Dedifferentiated amniotic fluid mesenchymal stem cell (primary cell): ENCODE data around the gene NVL.
"Not testable (repeated sequence)": the region's sequence is repeated elsewhere in the genome, so short reads cannot be mapped to it uniquely, and the experiment has no call there.

Experiments used
- DNase-seq: peaks from one replicate; pipeline ENCODE4 v3.0.0-alpha.2; 2016; ENCODE audit errors: extremely low spot score

The NVL gene

GRCh38 chr1:224329842-224330753, at the start of gene NVL:
TSS of gene NVL (minus strand) at chr1:224330172. CDS start at chr1:224330127, 45 bp downstream.
- peak; percentile 78 for DNase-seq

GRCh38 chr1:224378855-224379631, 49.1 kb upstream of the NVL start:
- DNase-seq = no peak

- no peak for DNase-seq
Measured at GRCh38 chr1:224377676-224378006, 47.7 kb upstream of the NVL start.

- no peak for DNase-seq
Measured at GRCh38 chr1:224375059-224375458, 45.1 kb upstream of the NVL start.

- no peak for DNase-seq
Measured at GRCh38 chr1:224373008-224373590, 43.1 kb upstream of the NVL start.

- DNase-seq = no peak
Measured at GRCh38 chr1:224368409-224368808, 38.4 kb upstream of the NVL start.

GRCh38 chr1:224359207-224359606, 29.2 kb upstream of the NVL start:
- no peak for DNase-seq

GRCh38 chr1:224358237-224358636, 28.3 kb upstream of the NVL start:
- no peak for DNase-seq

- DNase-seq = peak; percentile 38
Measured at GRCh38 chr1:224357626-224358124, 27.7 kb upstream of the NVL start.

- peak; percentile 98 for DNase-seq
Measured at GRCh38 chr1:224356685-224357625, 27.0 kb upstream of the NVL start, which contains the start of gene CNIH4. TSS of gene CNIH4 (plus strand) at chr1:224356879. CDS start at chr1:224356925, 46 bp downstream.

GRCh38 chr1:224353975-224354925, 24.3 kb upstream of the NVL start:
- DNase-seq = peak; percentile 11

- DNase-seq = not testable (repeated sequence)
Measured at GRCh38 chr1:224352436-224353085, 22.6 kb upstream of the NVL start.

- DNase-seq = not testable (repeated sequence)
Measured at GRCh38 chr1:224349716-224350115, 19.7 kb upstream of the NVL start.

GRCh38 chr1:224348137-224348536, 18.2 kb upstream of the NVL start:
- no peak for DNase-seq

GRCh38 chr1:224343679-224344078, 13.7 kb upstream of the NVL start:
- DNase-seq = no peak

- DNase-seq = not testable (repeated sequence)
Measured at GRCh38 chr1:224340453-224341384, 10.7 kb upstream of the NVL start.

- no peak for DNase-seq
Measured at GRCh38 chr1:224339442-224340033, 9.6 kb upstream of the NVL start.
